ENCODE results near the gene ZFPL1.

The ZFPL1 gene

DNA sequence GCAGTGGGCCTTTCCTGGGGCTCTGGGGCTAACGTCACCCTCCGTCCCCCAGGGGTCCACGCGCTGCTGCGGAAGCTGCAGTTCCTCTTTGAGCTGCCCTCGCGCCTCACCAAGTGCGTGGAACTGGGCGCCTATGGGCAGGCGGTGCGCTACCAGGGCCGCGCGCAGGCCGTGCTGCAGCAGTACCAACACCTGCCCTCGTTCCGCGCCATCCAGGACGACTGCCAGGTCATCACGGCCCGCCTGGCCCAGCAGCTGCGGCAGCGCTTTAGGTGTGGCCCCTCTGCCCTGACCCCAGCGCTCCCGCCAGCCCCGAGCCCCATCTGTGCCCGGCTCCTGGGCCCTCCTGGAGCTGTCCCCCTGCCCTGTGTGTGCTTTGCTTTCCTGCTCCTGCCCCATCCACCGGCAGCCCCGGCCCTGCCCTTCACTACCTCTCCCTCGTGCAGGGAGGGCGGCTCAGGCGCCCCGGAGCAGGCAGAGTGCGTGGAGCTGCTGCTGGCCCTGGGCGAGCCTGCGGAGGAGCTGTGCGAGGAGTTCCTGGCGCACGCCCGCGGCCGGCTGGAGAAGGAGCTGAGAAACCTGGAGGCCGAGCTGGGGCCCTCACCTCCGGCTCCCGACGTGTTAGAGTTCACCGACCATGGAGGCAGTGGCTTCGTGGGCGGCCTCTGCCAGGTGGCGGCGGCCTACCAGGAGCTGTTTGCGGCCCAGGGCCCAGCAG is 23.9 kb downstream of the ZFPL1 start:
- WGBS, 2 experiments: 96% methylated on average over 52 of the region's 52 CpGs
- Histone ChIP-seq H3K36me3 (ENCODE audit: control insufficient read depth, insufficient read depth, low read length) (peaks cover 4% of the 10 kb centered on the region), H3K9me3 (ENCODE audit: control insufficient read depth, low read length) (no peaks in the 10 kb centered on the region), H3K27me3 (ENCODE audit: control insufficient read depth, insufficient read depth, low read length, poor library complexity, severe bottlenecking) (no peaks in the 10 kb centered on the region), H3K4me3 (ENCODE audit: insufficient read depth, low read depth, low read length) (no peak overlapping the region), H3K27ac (ENCODE audit: insufficient read depth, low read depth, low read length, poor library complexity, severe bottlenecking) (no peak overlapping the region), H3K4me1 (ENCODE audit: control insufficient read depth, insufficient read depth, low read length) (no peaks in the 10 kb centered on the region)

DNA sequence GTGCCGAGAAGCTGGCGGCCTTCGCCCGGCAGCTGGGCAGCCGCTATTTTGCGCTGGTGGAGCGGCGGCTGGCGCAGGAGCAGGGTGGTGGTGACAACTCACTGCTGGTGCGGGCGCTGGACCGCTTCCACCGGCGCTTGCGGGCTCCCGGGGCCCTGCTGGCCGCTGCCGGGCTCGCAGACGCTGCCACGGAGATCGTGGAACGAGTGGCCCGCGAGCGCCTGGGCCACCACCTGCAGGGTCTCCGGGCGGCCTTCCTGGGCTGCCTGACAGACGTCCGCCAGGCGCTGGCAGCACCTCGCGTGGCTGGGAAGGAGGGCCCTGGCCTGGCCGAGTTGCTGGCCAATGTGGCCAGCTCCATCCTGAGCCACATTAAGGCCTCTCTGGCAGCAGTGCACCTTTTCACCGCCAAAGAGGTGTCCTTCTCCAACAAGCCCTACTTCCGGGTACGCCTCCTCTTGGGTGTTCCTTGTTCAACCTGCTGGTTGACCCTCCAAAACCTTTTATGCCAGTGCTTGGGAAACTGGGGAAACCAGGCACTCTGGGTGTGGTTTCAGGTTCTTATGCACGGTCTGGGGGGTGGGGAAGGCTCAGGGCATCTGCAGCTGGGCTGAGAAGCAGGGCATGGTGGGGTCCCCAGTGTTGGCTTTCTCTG is 24.6 kb downstream of the ZFPL1 start:
- Histone ChIP-seq H3K4me3 (ENCODE audit: insufficient read depth, low read depth, low read length) (no peak overlapping the region), H3K9me3 (ENCODE audit: control insufficient read depth, low read length) (no peaks in the 10 kb centered on the region), H3K27ac (ENCODE audit: insufficient read depth, low read depth, low read length, poor library complexity, severe bottlenecking) (no peak overlapping the region), H3K27me3 (ENCODE audit: control insufficient read depth, insufficient read depth, low read length, poor library complexity, severe bottlenecking) (no peaks in the 10 kb centered on the region), H3K36me3 (ENCODE audit: control insufficient read depth, insufficient read depth, low read length) (peaks cover 4% of the 10 kb centered on the region), H3K4me1 (ENCODE audit: control insufficient read depth, insufficient read depth, low read length) (no peaks in the 10 kb centered on the region)
- WGBS, 2 experiments: 95 to 96% methylated on average over 38 of the region's 38 CpGs

DNA sequence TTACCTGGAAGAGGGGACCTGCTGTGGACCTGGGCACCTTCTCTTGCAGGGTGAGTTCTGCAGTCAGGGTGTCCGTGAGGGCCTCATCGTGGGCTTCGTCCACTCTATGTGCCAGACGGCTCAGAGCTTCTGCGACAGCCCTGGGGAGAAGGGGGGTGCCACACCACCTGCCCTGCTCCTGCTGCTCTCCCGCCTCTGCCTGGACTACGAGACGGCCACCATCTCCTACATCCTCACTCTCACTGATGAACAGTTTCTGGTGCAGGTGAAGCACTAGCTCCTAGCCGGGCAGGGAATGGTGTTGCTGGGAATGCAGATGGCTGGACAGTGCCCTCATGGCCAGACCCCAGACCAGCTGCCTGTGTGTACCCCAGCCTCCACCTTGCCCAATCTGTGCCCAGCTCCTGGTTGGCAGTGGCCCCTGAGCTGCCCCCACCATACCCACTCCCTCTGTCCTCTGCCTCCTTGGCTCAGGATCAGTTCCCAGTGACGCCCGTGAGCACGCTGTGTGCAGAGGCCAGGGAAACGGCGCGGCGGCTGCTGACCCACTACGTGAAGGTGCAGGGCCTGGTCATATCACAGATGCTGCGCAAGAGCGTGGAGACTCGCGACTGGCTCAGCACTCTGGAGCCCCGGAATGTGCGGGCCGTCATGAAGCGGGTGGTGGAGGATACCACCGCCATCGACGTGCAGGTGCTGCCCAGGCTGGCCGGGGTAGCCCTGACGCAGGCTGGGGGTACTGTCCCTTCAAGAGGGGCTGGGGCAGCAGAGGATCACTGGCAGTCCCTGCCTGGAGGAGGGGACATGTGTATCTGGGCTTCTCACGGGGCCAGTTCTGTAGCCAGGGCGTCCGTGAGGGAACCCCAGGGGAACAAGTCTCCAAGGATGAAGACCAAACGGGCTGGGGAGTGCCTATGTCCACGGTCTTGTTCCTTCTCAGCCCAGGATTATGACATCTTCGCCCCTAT is 25.5 kb downstream of the ZFPL1 start:
- H3K27me3 ChIP-seq (ENCODE audit: control insufficient read depth, insufficient read depth, low read length, poor library complexity, severe bottlenecking): no peaks in the 10 kb centered on the region
- no peak overlapping the region for H3K27ac ChIP-seq (ENCODE audit: insufficient read depth, low read depth, low read length, poor library complexity, severe bottlenecking)
- H3K9me3 ChIP-seq (ENCODE audit: control insufficient read depth, low read length): no peaks in the 10 kb centered on the region
- H3K36me3 ChIP-seq (ENCODE audit: control insufficient read depth, insufficient read depth, low read length): peaks cover 4% of the 10 kb centered on the region
- no peaks in the 10 kb centered on the region for H3K4me1 ChIP-seq (ENCODE audit: control insufficient read depth, insufficient read depth, low read length)
- H3K4me3 ChIP-seq (ENCODE audit: insufficient read depth, low read depth, low read length): no peak overlapping the region
- WGBS, 2 experiments: 94 to 95% methylated on average over 36 of the region's 36 CpGs

DNA sequence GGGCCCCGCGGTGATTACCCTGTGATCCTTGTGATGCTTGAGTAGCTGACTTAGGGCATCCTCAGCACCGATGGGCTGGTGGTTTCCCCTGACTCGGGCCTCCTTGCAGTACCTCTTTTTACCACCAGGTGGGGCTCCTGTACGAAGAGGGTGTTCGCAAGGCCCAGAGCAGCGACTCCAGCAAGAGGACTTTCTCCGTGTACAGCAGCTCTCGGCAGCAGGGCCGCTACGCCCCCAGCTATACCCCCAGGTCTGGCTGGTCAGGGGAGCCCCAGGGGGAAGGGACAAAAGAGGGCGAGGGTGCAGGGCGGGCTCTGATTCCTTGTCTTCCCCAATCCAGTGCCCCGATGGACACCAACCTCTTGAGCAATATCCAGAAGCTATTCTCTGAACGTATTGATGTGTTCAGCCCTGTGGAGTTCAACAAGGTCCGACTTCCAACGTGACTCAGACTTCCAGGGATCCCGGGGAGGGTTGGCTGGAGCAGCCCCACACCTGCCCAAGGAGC is 26.4 kb downstream of the ZFPL1 start:
- H3K4me3 ChIP-seq (ENCODE audit: insufficient read depth, low read depth, low read length): no peak overlapping the region
- H3K4me1 ChIP-seq (ENCODE audit: control insufficient read depth, insufficient read depth, low read length): no peaks in the 10 kb centered on the region
- H3K36me3 ChIP-seq (ENCODE audit: control insufficient read depth, insufficient read depth, low read length): peaks cover 4% of the 10 kb centered on the region
- WGBS, 2 experiments: 26 to 28% methylated on average over 18 of the region's 18 CpGs
- no peak overlapping the region for H3K27ac ChIP-seq (ENCODE audit: insufficient read depth, low read depth, low read length, poor library complexity, severe bottlenecking)
- H3K27me3 ChIP-seq (ENCODE audit: control insufficient read depth, insufficient read depth, low read length, poor library complexity, severe bottlenecking): no peaks in the 10 kb centered on the region
- H3K9me3 ChIP-seq (ENCODE audit: control insufficient read depth, low read length): no peaks in the 10 kb centered on the region

DNA sequence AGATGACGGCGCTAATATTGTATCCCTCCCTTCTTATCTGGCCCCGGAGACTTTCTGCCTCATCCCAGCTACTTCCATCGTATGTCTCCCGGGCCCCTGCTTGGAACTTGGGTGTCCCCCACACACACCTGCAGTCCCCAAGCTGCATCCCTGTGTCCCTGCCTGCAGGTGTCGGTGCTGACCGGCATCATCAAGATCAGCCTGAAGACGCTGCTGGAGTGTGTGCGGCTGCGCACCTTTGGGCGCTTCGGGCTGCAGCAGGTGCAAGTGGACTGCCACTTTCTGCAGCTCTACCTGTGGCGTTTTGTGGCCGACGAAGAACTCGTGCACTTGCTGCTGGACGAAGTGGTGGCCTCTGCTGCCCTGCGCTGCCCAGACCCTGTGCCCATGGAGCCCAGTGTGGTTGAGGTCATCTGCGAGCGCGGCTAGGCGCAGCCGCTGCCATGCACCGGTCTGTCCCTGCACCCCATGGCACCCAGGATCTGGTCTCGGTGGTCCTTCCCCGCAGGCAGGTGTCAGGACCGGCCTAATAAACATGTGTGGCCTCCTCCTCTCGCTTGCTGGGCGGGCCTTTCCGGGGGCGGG is 27.2 kb downstream of the ZFPL1 start:
- peaks cover 3% of the 10 kb centered on the region for H3K4me1 ChIP-seq (ENCODE audit: control insufficient read depth, insufficient read depth, low read length)
- H3K27me3 ChIP-seq (ENCODE audit: control insufficient read depth, insufficient read depth, low read length, poor library complexity, severe bottlenecking): no peaks in the 10 kb centered on the region
- no peak overlapping the region for H3K27ac ChIP-seq (ENCODE audit: insufficient read depth, low read depth, low read length, poor library complexity, severe bottlenecking)
- 65% methylated on average over 31 of the region's 31 CpGs for WGBS, 2 experiments
- H3K9me3 ChIP-seq (ENCODE audit: control insufficient read depth, low read length): no peaks in the 10 kb centered on the region
- peak overlapping the region; percentile 85 for H3K4me3 ChIP-seq (ENCODE audit: insufficient read depth, low read depth, low read length)
- peaks cover 4% of the 10 kb centered on the region for H3K36me3 ChIP-seq (ENCODE audit: control insufficient read depth, insufficient read depth, low read length)

DNA sequence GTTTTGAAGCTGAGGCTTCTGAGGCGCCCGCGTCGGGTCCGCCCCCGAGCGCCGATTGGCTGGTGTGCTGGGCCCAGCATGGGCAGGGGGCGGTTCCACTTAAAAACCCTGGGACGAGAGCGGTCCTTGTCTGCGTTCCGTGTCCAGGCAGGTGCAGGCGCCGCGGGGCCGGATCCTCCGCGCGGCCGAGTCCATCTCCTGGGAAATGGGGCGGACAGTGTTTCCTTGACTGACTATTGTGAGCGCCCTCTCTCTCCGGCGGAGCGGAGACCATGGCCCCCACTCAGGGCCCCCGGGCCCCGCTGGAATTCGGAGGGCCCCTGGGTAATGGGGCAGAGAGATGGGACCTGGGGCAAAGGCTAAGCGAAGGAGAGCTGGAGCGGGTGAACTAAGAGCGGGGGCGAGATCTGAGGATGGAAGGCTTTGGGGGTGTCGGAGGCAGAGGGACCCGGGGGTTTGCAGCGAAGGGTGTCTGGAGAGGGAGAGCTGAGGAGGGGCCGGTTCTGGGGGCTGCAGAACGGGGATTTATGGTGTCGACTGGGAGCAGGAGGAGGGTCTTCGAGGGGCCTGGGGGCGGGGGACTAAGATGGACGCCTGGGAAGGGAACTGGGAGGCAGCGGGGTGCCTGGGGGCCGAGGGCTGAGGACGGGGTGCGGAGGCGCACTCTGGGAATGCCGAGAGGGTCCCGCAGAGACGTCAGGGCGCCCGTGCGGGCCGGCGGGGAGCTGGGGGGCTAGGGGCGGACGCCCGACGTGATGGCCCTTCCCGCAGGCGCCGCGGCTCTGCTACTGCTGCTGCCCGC is 27.9 kb downstream of the ZFPL1 start, which contains the start of gene TM7SF2:
Gene TM7SF2 (plus strand): TSS at position 129 of the 802 bp plus-strand sequence. CDS start 144 bp downstream, at position 273.
- Histone ChIP-seq H3K4me1 (ENCODE audit: control insufficient read depth, insufficient read depth, low read length) (peaks cover 7% of the 10 kb centered on the region), H3K9me3 (ENCODE audit: control insufficient read depth, low read length) (no peaks in the 10 kb centered on the region), H3K36me3 (ENCODE audit: control insufficient read depth, insufficient read depth, low read length) (peaks cover 4% of the 10 kb centered on the region), H3K4me3 (ENCODE audit: insufficient read depth, low read depth, low read length) (peak within 1 kb of the TSS; percentile 85), H3K27ac (ENCODE audit: insufficient read depth, low read depth, low read length, poor library complexity, severe bottlenecking) (peak within 1 kb of the TSS; percentile 88), H3K27me3 (ENCODE audit: control insufficient read depth, insufficient read depth, low read length, poor library complexity, severe bottlenecking) (no peaks in the 10 kb centered on the region)
- 1% methylated on average over 64 of the region's 64 CpGs for WGBS, 2 experiments

DNA sequence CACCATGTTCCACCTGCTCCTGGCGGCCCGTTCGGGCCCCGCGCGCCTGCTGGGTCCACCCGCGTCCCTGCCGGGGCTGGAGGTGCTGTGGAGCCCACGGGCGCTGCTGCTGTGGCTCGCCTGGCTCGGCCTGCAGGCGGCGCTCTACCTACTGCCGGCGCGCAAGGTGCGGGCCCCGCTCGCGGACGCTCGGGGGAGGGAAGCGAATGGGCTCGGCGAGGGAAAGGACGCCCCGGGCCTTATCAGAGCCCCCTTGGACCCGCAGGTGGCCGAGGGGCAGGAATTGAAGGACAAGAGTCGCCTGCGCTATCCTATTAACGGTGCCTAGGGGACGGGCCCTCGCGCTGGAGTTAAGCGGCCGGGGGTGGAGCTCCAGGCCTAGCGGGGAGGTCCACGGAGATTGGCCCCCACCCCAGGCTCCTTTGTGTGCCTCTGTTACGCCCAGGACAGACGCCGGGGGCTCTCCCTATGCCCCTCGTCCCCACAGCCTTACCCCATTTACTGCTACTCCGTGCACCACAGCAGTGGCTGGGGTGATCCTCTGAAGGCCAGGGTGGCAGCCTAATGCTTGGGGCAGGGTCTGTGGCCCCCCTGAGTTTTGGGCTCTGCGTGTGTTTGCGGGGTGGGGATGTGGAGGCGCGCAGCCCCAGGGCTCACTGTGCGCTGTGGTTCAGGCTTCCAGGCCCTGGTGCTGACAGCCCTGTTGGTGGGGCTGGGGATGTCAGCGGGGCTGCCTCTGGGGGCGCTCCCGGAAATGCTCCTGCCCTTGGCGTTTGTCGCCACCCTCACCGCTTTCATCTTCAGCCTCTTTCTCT is 28.7 kb downstream of the ZFPL1 start:
- Histone ChIP-seq H3K4me1 (ENCODE audit: control insufficient read depth, insufficient read depth, low read length) (peaks cover 7% of the 10 kb centered on the region), H3K27me3 (ENCODE audit: control insufficient read depth, insufficient read depth, low read length, poor library complexity, severe bottlenecking) (no peaks in the 10 kb centered on the region), H3K9me3 (ENCODE audit: control insufficient read depth, low read length) (no peaks in the 10 kb centered on the region), H3K27ac (ENCODE audit: insufficient read depth, low read depth, low read length, poor library complexity, severe bottlenecking) (peak overlapping the region; percentile 88), H3K36me3 (ENCODE audit: control insufficient read depth, insufficient read depth, low read length) (peaks cover 4% of the 10 kb centered on the region), H3K4me3 (ENCODE audit: insufficient read depth, low read depth, low read length) (peak overlapping the region; percentile 85)
- WGBS, 2 experiments: 2% methylated on average over 57 of the region's 57 CpGs

DNA sequence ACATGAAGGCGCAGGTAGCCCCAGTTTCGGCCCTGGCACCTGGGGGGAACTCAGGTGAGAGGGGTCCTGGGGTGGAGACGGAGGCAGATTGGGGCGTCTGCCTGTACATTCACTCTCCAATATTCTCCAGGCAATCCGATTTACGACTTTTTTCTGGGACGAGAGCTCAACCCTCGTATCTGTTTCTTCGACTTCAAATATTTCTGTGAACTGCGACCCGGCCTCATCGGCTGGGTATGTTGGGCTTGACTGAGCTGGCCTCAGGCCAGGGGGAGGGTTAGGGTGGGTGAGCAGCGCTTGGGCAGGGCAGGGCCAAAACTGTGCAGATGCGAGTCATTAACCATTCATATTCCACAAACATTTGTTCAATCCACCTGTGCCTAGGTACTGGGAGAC is 29.3 kb downstream of the ZFPL1 start:
- H3K27me3 ChIP-seq (ENCODE audit: control insufficient read depth, insufficient read depth, low read length, poor library complexity, severe bottlenecking): no peaks in the 10 kb centered on the region
- peaks cover 7% of the 10 kb centered on the region for H3K4me1 ChIP-seq (ENCODE audit: control insufficient read depth, insufficient read depth, low read length)
- H3K9me3 ChIP-seq (ENCODE audit: control insufficient read depth, low read length): no peaks in the 10 kb centered on the region
- H3K4me3 ChIP-seq (ENCODE audit: insufficient read depth, low read depth, low read length): peak overlapping the region; percentile 85
- H3K27ac ChIP-seq (ENCODE audit: insufficient read depth, low read depth, low read length, poor library complexity, severe bottlenecking): no peak overlapping the region
- WGBS, 2 experiments: 78 to 81% methylated on average over 14 of the region's 14 CpGs
- H3K36me3 ChIP-seq (ENCODE audit: control insufficient read depth, insufficient read depth, low read length): peaks cover 4% of the 10 kb centered on the region

Measured in ectodermal cell (in vitro differentiated cells).